ENCODE measurements around the gene FGGY.
"Not testable (repeated sequence)": the region's sequence is repeated elsewhere in the genome, so short reads cannot be mapped to it uniquely, and the experiment has no call there.

The FGGY gene

GRCh38 chr1:59455206-59455605, 158.3 kb downstream of the FGGY start:
- no peak overlapping the region for H3K9ac ChIP-seq (ENCODE audit: insufficient read length, low read depth)
- no peak for DNase-seq (ENCODE audit: low read depth, low spot score)
- peaks cover 18% of the 10 kb centered on the region for H3K9me3 ChIP-seq (ENCODE audit: insufficient read depth, low read length)
- no peaks in the 10 kb centered on the region for H3K36me3 ChIP-seq (ENCODE audit: insufficient read depth, insufficient read length, low read length)
- TF ChIP-seq SUZ12 (IDR thresholded peaks at IDR 0.05; ENCODE audit: extremely low read depth, insufficient read depth, insufficient read length) (no peak), YY1 (IDR thresholded peaks at IDR 0.05; ENCODE audit: insufficient read depth, insufficient read length) (no peak), ZNF274 (IDR thresholded peaks at IDR 0.05; ENCODE audit: low read depth, low read length) (no peak)
- no peaks in the 10 kb centered on the region for H3K27me3 ChIP-seq (ENCODE audit: insufficient read depth, insufficient read length)
- no peaks in the 10 kb centered on the region for H3K4me1 ChIP-seq (ENCODE audit: insufficient read depth, insufficient read length)
- no peak overlapping the region for H3K4me3 ChIP-seq (ENCODE audit: insufficient read length, low read depth)

GRCh38 chr1:59457786-59458185, 160.9 kb downstream of the FGGY start:
- no peak overlapping the region for H3K9ac ChIP-seq (ENCODE audit: insufficient read length, low read depth)
- peaks cover 25% of the 10 kb centered on the region for H3K9me3 ChIP-seq (ENCODE audit: insufficient read depth, low read length)
- H3K27me3 ChIP-seq (ENCODE audit: insufficient read depth, insufficient read length) = no peaks in the 10 kb centered on the region
- no peaks in the 10 kb centered on the region for H3K36me3 ChIP-seq (ENCODE audit: insufficient read depth, insufficient read length, low read length)
- H3K4me1 ChIP-seq (ENCODE audit: insufficient read depth, insufficient read length) = no peaks in the 10 kb centered on the region
- DNase-seq (ENCODE audit: low read depth, low spot score) = no peak
- TF ChIP-seq ZNF274 (IDR thresholded peaks at IDR 0.05; ENCODE audit: low read depth, low read length) (no peak), YY1 (IDR thresholded peaks at IDR 0.05; ENCODE audit: insufficient read depth, insufficient read length) (no peak), SUZ12 (IDR thresholded peaks at IDR 0.05; ENCODE audit: extremely low read depth, insufficient read depth, insufficient read length) (no peak)
- no peak overlapping the region for H3K4me3 ChIP-seq (ENCODE audit: insufficient read length, low read depth)

- H3K36me3 ChIP-seq (ENCODE audit: insufficient read depth, insufficient read length, low read length) = no peaks in the 10 kb centered on the region
- DNase-seq (ENCODE audit: low read depth, low spot score) = no peak
- H3K4me3 ChIP-seq (ENCODE audit: insufficient read length, low read depth) = no peak overlapping the region
- H3K27me3 ChIP-seq (ENCODE audit: insufficient read depth, insufficient read length) = no peaks in the 10 kb centered on the region
- no peak overlapping the region for H3K9ac ChIP-seq (ENCODE audit: insufficient read length, low read depth)
- TF ChIP-seq ZNF274 (IDR thresholded peaks at IDR 0.05; ENCODE audit: low read depth, low read length) (no peak), SUZ12 (IDR thresholded peaks at IDR 0.05; ENCODE audit: extremely low read depth, insufficient read depth, insufficient read length) (no peak), YY1 (IDR thresholded peaks at IDR 0.05; ENCODE audit: insufficient read depth, insufficient read length) (no peak)
- peaks cover 25% of the 10 kb centered on the region for H3K9me3 ChIP-seq (ENCODE audit: insufficient read depth, low read length)
- H3K4me1 ChIP-seq (ENCODE audit: insufficient read depth, insufficient read length) = no peaks in the 10 kb centered on the region
Observed at GRCh38 chr1:59458884-59459283, 162.0 kb downstream of the FGGY start.

DNA sequence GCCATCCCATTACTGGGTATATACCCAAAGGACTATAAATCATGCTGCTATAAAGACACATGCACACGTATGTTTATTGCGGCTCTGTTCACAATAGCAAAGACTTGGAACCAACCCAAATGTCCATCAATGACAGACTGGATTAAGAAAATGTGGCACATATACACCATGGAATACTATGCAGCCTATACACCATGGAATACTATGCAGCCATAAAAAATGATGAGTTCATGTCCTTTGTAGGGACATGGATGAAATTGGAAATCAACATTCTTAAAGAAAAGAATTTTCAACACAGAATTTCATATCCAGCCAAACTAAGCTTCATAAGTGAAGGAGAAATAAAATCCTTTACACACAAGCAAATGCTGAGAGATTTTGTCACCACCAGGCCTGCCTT, 166.0 kb downstream of the FGGY start:
- H3K4me1 ChIP-seq (ENCODE audit: insufficient read depth, insufficient read length); H3K9ac ChIP-seq (ENCODE audit: insufficient read length, low read depth); H3K27me3 ChIP-seq (ENCODE audit: insufficient read depth, insufficient read length); DNase-seq (ENCODE audit: low read depth, low spot score); H3K4me3 ChIP-seq (ENCODE audit: insufficient read length, low read depth); H3K36me3 ChIP-seq (ENCODE audit: insufficient read depth, insufficient read length, low read length): not testable (repeated sequence)
- H3K9me3 ChIP-seq (ENCODE audit: insufficient read depth, low read length) = peaks cover 25% of the 10 kb centered on the region

DNA sequence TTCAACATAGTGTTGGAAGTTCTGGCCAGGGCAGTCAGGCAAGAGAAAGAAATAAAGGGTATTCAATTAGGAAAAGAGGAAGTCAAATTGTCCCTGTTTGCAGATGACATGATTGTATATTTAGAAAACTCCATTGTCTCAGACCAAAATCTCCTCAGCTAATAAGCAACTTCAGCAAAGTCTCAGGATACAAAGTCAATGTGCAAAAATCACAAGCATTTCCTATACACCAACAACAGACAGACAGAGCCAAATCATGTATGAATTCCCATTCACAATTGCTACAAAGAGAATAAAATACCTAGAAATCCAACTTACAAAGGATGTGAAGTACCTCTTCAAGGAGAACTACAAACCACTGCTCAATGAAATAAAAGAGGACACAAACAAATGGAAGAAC, 168.6 kb downstream of the FGGY start:
- H3K27me3 ChIP-seq (ENCODE audit: insufficient read depth, insufficient read length); DNase-seq (ENCODE audit: low read depth, low spot score); H3K4me3 ChIP-seq (ENCODE audit: insufficient read length, low read depth); H3K4me1 ChIP-seq (ENCODE audit: insufficient read depth, insufficient read length); H3K36me3 ChIP-seq (ENCODE audit: insufficient read depth, insufficient read length, low read length); H3K9ac ChIP-seq (ENCODE audit: insufficient read length, low read depth): not testable (repeated sequence)
- peaks cover 10% of the 10 kb centered on the region; the same call in 1 of the 2 replicates for H3K9me3 ChIP-seq (ENCODE audit: insufficient read depth, low read length)

DNA sequence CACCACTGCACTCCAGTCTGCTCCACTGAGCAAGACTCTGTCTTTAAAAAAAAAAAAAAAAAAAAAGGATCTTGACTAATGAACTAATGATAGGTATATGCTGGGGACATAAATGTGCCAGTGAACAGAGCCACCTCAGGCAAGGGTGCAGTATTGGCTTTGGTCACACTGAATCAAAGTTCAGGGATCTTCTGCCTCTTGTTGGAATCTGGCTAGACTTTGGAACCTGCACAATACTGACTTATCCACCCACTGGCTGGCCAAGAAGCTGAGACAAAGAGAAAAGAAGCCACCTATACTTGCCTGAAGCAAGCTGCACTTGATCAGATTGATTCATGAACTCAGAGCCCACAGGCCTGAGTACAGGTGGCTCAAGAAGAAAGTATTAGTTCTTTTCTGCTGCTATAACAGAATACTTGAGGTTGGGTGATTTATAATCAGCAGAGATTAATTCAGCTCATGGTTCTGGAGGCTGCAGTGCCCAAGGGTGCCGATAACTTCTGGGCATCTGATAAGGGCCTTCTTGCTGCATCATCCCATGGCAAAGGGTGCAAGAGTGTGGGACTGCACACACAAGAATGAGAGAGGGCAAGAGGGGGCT, 172.0 kb downstream of the FGGY start:
- Histone ChIP-seq H3K27me3 (ENCODE audit: insufficient read depth, insufficient read length) (no peaks in the 10 kb centered on the region), H3K4me3 (ENCODE audit: insufficient read length, low read depth) (no peak overlapping the region), H3K9me3 (ENCODE audit: insufficient read depth, low read length) (peaks cover 6% of the 10 kb centered on the region; the same call in 1 of the 2 replicates), H3K4me1 (ENCODE audit: insufficient read depth, insufficient read length) (no peaks in the 10 kb centered on the region), H3K9ac (ENCODE audit: insufficient read length, low read depth) (no peak overlapping the region), H3K36me3 (ENCODE audit: insufficient read depth, insufficient read length, low read length) (no peaks in the 10 kb centered on the region)
- no peak for TF ChIP-seq SUZ12 (IDR thresholded peaks at IDR 0.05; ENCODE audit: extremely low read depth, insufficient read depth, insufficient read length)
- TF ChIP-seq ZNF274 (IDR thresholded peaks at IDR 0.05; ENCODE audit: low read depth, low read length) = no peak
- TF ChIP-seq YY1 (IDR thresholded peaks at IDR 0.05; ENCODE audit: insufficient read depth, insufficient read length) = no peak
- DNase-seq (ENCODE audit: low read depth, low spot score) = no peak

GRCh38 chr1:59471991-59472570, 175.2 kb downstream of the FGGY start:
- not testable (repeated sequence) for DNase-seq (ENCODE audit: low read depth, low spot score); H3K9me3 ChIP-seq (ENCODE audit: insufficient read depth, low read length); H3K4me3 ChIP-seq (ENCODE audit: insufficient read length, low read depth)

DNA sequence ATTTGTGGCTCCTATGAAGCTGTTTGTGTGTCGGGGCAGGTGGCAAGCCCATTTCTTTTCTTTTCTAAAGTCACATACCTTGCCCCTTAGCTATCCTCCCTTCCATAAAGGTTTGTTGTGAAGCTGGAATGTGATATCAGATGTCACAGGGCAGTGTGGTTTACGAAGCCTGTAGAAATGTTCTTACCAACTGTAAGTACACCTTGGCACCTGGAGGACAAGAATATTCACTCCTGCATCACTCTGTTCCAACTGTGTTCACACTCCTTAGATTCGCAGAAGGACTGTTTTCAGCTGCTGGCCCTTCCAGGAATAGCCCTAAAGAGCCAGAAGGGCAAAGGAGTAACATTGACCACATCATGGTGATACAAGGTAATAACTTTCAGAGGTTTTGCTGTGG, 176.9 kb downstream of the FGGY start:
- TF ChIP-seq SUZ12 (IDR thresholded peaks at IDR 0.05; ENCODE audit: extremely low read depth, insufficient read depth, insufficient read length) (no peak), YY1 (IDR thresholded peaks at IDR 0.05; ENCODE audit: insufficient read depth, insufficient read length) (no peak), ZNF274 (IDR thresholded peaks at IDR 0.05; ENCODE audit: low read depth, low read length) (no peak)

More at GRCh38 chr1:59471991-59472570, 175.2 kb downstream of the FGGY start:
- H3K27me3 ChIP-seq (ENCODE audit: insufficient read depth, insufficient read length); H3K9ac ChIP-seq (ENCODE audit: insufficient read length, low read depth); H3K36me3 ChIP-seq (ENCODE audit: insufficient read depth, insufficient read length, low read length); H3K4me1 ChIP-seq (ENCODE audit: insufficient read depth, insufficient read length): not testable (repeated sequence)

More for the DNA sequence above, 176.9 kb downstream of the FGGY start:
- Histone ChIP-seq H3K9me3 (ENCODE audit: insufficient read depth, low read length) (peaks cover 5% of the 10 kb centered on the region; the same call in 1 of the 2 replicates), H3K4me1 (ENCODE audit: insufficient read depth, insufficient read length) (no peaks in the 10 kb centered on the region), H3K36me3 (ENCODE audit: insufficient read depth, insufficient read length, low read length) (no peaks in the 10 kb centered on the region), H3K9ac (ENCODE audit: insufficient read length, low read depth) (no peak overlapping the region), H3K4me3 (ENCODE audit: insufficient read length, low read depth) (no peak overlapping the region), H3K27me3 (ENCODE audit: insufficient read depth, insufficient read length) (no peaks in the 10 kb centered on the region)
- no peak for DNase-seq (ENCODE audit: low read depth, low spot score)

Data from NT2/D1 (cell line).